A549 (cell line): ENCODE measurements around the gene SV2A. TPM values are rescaled to one million over a fixed set of nuclear protein-coding genes. Genes with fewer than 3 reads are reported as not detected.

Source experiments
- CBX8 ChIP-seq: fragments of 200-600 bp; sonication (generic); IDR thresholded peaks from 2 replicates; pipeline ENCODE4 v1.6.1; 2016
- CEBPB ChIP-seq, 2 experiments: fragments of >200 bp in 1 of 2; sonication (Bioruptor Twin) in 1 of 2; formaldehyde crosslinking in 1 of 2; IDR thresholded peaks; 2 replicates each; pipeline ENCODE4 v1.6.1; 2012 to 2016
- EHF ChIP-seq: fragments of 250-450 bp; sonication (Bioruptor Pico); IDR thresholded peaks from 2 replicates; pipeline ENCODE4 v1.5.0; 2020; ENCODE audit warnings: mild to moderate bottlenecking
- EP300 ChIP-seq, 2 experiments: fragments of >200 bp; sonication (Bioruptor Twin); formaldehyde crosslinking; IDR thresholded peaks; 2 replicates in 1 of 2; 3 replicates in 1 of 2; pipeline ENCODE4 v1.6.1; 2016 to 2017
- FOSB ChIP-seq: fragments of 250-450 bp; sonication (Bioruptor Pico); IDR thresholded peaks from 2 replicates; pipeline ENCODE4 v1.5.0; 2020; ENCODE audit warnings: mild to moderate bottlenecking, moderate library complexity
- FOSL2 ChIP-seq, 2 experiments: fragments of 450-650 bp in 1 of 2; fragments of >200 bp in 1 of 2; sonication (Bioruptor Twin) in 1 of 2; formaldehyde crosslinking; IDR thresholded peaks; 2 replicates each; pipeline versions ENCODE4 v1.5.0 to v1.6.1; 2016 to 2020; ENCODE audit warnings: mild to moderate bottlenecking in 1 of 2, moderate library complexity in 1 of 2
- FOXS1 ChIP-seq: fragments of 250-450 bp; sonication (Bioruptor Pico); IDR thresholded peaks from 2 replicates; pipeline ENCODE4 v1.5.0; 2020; ENCODE audit warnings: mild to moderate bottlenecking, moderate library complexity
- HDAC2 ChIP-seq: fragments of 200-600 bp; sonication (generic); IDR thresholded peaks from 2 replicates; pipeline ENCODE4 v1.6.1; 2016
- HOXB5 ChIP-seq: fragments of 250-450 bp; sonication (Bioruptor Pico); IDR thresholded peaks from 2 replicates; pipeline ENCODE4 v1.5.0; 2020; ENCODE audit warnings: mild to moderate bottlenecking, moderate library complexity
- JUN ChIP-seq, 2 experiments: fragments of >200 bp; sonication (Bioruptor Twin); formaldehyde crosslinking; IDR thresholded peaks; 2 replicates in 1 of 2; 3 replicates in 1 of 2; pipeline ENCODE4 v1.6.1; 2016 to 2017
- JUNB ChIP-seq: fragments of >200 bp; sonication (Bioruptor Twin); formaldehyde crosslinking; IDR thresholded peaks from 2 replicates; pipeline ENCODE4 v1.6.1; 2016
- KDM5A ChIP-seq: fragments of 200-600 bp; sonication (generic); IDR thresholded peaks from 2 replicates; pipeline ENCODE4 v1.6.1; 2016; ENCODE audit warnings: antibody characterized with exemption, mild to moderate bottlenecking
- MAX ChIP-seq: IDR thresholded peaks from 2 replicates; pipeline ENCODE4 v1.6.1; 2012
- MAZ ChIP-seq: fragments of 150-350 bp; IDR thresholded peaks from 2 replicates; pipeline ENCODE4 v1.6.1; 2014; ENCODE audit warnings: antibody characterized with exemption, low read depth, low read length, borderline replicate concordance
- NFE2L2 ChIP-seq: fragments of 150-350 bp; conservative IDR thresholded peaks from 2 replicates; pipeline ENCODE4 v1.6.1; 2014; ENCODE audit warnings: low read length
- NPAS2 ChIP-seq: fragments of 250-450 bp; sonication (Bioruptor Pico); IDR thresholded peaks from 2 replicates; pipeline ENCODE4 v1.8.0; 2022; ENCODE audit warnings: mild to moderate bottlenecking, moderate library complexity, borderline replicate concordance
- PHF8 ChIP-seq: fragments of 200-600 bp; sonication (generic); IDR thresholded peaks from 2 replicates; pipeline ENCODE4 v1.6.1; 2016; ENCODE audit warnings: low read depth, mild to moderate bottlenecking, antibody characterized with exemption, moderate library complexity, borderline replicate concordance
- RNF2 ChIP-seq: fragments of 200-600 bp; sonication (generic); IDR thresholded peaks from 2 replicates; pipeline ENCODE4 v1.6.1; 2016; ENCODE audit warnings: low read depth, mild to moderate bottlenecking, antibody characterized with exemption, moderate library complexity, borderline replicate concordance
- TFCP2L1 ChIP-seq: fragments of 250-450 bp; sonication (Bioruptor Pico); IDR thresholded peaks from 2 replicates; pipeline ENCODE4 v1.5.0; 2021; ENCODE audit warnings: mild to moderate bottlenecking
- ZNF302 ChIP-seq: fragments of 250-450 bp; sonication (Bioruptor Pico); IDR thresholded peaks from 2 replicates; pipeline ENCODE4 v1.9.0; 2021; ENCODE audit warnings: inconsistent platforms, mild to moderate bottlenecking, moderate library complexity
- ZSCAN20 ChIP-seq: fragments of 250-450 bp; sonication (Bioruptor Pico); IDR thresholded peaks from 2 replicates; pipeline ENCODE4 v1.8.0; 2022; ENCODE audit warnings: mild to moderate bottlenecking, moderate library complexity
- polyA plus RNA-seq, 4 experiments: library from polyadenylated mRNA; depleted of rRNA in 3 of 4; stranded (reverse); fragments of >200 nt; fragmentation: RNase III in 1 of 4; extraction: RNeasy Plus Mini Kit Qiagen cat#74134 plus additional on column Dnase treatment in 1 of 4; gene quantifications; 2 replicates in 3 of 4; 3 replicates in 1 of 4; pipeline ENCODE4 v1.2.3, GENCODE V29; 2011 to 2017
- TF ChIP-seq, protein P1 (sequence below): fragments of >200 bp; sonication (Bioruptor Twin); formaldehyde crosslinking; IDR thresholded peaks from 3 replicates; pipeline ENCODE4 v1.5.1; 2016
- TF ChIP-seq, protein P2 (sequence below): fragments of 450-650 bp; IDR thresholded peaks from 2 replicates; pipeline ENCODE4 v1.6.1; 2014; ENCODE audit warnings: antibody characterized with exemption
- TF ChIP-seq, protein P3 (sequence below): IDR thresholded peaks from 2 replicates; pipeline ENCODE4 v1.6.1; 2012
- TF ChIP-seq, protein P4 (sequence below): fragments of 250-450 bp; sonication (Bioruptor Pico); IDR thresholded peaks from 2 replicates; pipeline ENCODE4 v1.5.0; 2020; ENCODE audit warnings: low read depth, mild to moderate bottlenecking, moderate library complexity
- TF ChIP-seq, protein P5 (sequence below): fragments of >200 bp; sonication (Bioruptor Twin); formaldehyde crosslinking; IDR thresholded peaks from 3 replicates; pipeline ENCODE4 v1.6.1; 2016
- TF ChIP-seq, protein P6 (sequence below): fragments of 250-450 bp; sonication (Bioruptor Pico); IDR thresholded peaks from 2 replicates; pipeline ENCODE4 v1.5.0; 2021; ENCODE audit warnings: mild to moderate bottlenecking, moderate library complexity, borderline replicate concordance

Gene SV2A
- polyA plus RNA-seq, 2 of the 4 experiments (the other 2 are of a cell fraction): 0.05 to 0.13 TPM

GRCh38 chr1:149927563-149928400 is 10.1 kb upstream of the SV2A start, which contains the start of gene SF3B4 (continued):
- TF ChIP-seq, protein P1, sequence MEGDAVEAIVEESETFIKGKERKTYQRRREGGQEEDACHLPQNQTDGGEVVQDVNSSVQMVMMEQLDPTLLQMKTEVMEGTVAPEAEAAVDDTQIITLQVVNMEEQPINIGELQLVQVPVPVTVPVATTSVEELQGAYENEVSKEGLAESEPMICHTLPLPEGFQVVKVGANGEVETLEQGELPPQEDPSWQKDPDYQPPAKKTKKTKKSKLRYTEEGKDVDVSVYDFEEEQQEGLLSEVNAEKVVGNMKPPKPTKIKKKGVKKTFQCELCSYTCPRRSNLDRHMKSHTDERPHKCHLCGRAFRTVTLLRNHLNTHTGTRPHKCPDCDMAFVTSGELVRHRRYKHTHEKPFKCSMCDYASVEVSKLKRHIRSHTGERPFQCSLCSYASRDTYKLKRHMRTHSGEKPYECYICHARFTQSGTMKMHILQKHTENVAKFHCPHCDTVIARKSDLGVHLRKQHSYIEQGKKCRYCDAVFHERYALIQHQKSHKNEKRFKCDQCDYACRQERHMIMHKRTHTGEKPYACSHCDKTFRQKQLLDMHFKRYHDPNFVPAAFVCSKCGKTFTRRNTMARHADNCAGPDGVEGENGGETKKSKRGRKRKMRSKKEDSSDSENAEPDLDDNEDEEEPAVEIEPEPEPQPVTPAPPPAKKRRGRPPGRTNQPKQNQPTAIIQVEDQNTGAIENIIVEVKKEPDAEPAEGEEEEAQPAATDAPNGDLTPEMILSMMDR: no peak
- TF ChIP-seq, protein P2, sequence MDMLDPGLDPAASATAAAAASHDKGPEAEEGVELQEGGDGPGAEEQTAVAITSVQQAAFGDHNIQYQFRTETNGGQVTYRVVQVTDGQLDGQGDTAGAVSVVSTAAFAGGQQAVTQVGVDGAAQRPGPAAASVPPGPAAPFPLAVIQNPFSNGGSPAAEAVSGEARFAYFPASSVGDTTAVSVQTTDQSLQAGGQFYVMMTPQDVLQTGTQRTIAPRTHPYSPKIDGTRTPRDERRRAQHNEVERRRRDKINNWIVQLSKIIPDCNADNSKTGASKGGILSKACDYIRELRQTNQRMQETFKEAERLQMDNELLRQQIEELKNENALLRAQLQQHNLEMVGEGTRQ: 0 out of 2 replicates have a peak, but pooled peaks have one; percentile 3
- TF ChIP-seq CBX8 (no peak), ZSCAN20 (CRISPR knock-in tag) (no peak), MAX (peak; percentile 50), ZNF302 (no peak), MAZ (no peak), HOXB5 (CRISPR knock-in tag) (no peak), PHF8 (peak; percentile 38), CEBPB (IDR thresholded peaks at IDR 0.05) (peak in 1 of 2 experiments; percentile 16; a peak in 1 of 4 replicates), EP300 (IDR thresholded peaks at IDR 0.05) (no peak), TFCP2L1 (CRISPR knock-in tag) (no peak), FOSL2 (IDR thresholded peaks at IDR 0.05) (no peak), FOSL2 (CRISPR knock-in tag; IDR thresholded peaks at IDR 0.05) (peak; percentile 10; the same call in 1 of the 2 replicates), RNF2 (no peak), EHF (CRISPR knock-in tag) (no peak), NFE2L2 (no peak), FOSB (CRISPR knock-in tag) (peak; percentile 52; the same call in 1 of the 2 replicates), FOXS1 (no peak), JUN (IDR thresholded peaks at IDR 0.05) (peak; percentile 91 to 93; a peak in 4 of 5 replicates), HDAC2 (0 out of 2 replicates have a peak, but pooled peaks have one; percentile 23), NPAS2 (CRISPR knock-in tag) (no peak), KDM5A (peak; percentile 89), JUNB (no peak)
- TF ChIP-seq, protein P3, sequence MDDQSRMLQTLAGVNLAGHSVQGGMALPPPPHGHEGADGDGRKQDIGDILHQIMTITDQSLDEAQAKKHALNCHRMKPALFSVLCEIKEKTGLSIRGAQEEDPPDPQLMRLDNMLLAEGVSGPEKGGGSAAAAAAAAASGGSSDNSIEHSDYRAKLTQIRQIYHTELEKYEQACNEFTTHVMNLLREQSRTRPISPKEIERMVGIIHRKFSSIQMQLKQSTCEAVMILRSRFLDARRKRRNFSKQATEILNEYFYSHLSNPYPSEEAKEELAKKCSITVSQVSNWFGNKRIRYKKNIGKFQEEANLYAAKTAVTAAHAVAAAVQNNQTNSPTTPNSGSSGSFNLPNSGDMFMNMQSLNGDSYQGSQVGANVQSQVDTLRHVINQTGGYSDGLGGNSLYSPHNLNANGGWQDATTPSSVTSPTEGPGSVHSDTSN: 0 out of 2 replicates have a peak, but pooled peaks have one; percentile 45
- TF ChIP-seq, protein P4, sequence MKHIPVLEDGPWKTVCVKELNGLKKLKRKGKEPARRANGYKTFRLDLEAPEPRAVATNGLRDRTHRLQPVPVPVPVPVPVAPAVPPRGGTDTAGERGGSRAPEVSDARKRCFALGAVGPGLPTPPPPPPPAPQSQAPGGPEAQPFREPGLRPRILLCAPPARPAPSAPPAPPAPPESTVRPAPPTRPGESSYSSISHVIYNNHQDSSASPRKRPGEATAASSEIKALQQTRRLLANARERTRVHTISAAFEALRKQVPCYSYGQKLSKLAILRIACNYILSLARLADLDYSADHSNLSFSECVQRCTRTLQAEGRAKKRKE: no peak
- TF ChIP-seq, protein P5, sequence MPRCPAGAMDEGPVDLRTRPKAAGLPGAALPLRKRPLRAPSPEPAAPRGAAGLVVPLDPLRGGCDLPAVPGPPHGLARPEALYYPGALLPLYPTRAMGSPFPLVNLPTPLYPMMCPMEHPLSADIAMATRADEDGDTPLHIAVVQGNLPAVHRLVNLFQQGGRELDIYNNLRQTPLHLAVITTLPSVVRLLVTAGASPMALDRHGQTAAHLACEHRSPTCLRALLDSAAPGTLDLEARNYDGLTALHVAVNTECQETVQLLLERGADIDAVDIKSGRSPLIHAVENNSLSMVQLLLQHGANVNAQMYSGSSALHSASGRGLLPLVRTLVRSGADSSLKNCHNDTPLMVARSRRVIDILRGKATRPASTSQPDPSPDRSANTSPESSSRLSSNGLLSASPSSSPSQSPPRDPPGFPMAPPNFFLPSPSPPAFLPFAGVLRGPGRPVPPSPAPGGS: peak; percentile 93
- TF ChIP-seq, protein P6, sequence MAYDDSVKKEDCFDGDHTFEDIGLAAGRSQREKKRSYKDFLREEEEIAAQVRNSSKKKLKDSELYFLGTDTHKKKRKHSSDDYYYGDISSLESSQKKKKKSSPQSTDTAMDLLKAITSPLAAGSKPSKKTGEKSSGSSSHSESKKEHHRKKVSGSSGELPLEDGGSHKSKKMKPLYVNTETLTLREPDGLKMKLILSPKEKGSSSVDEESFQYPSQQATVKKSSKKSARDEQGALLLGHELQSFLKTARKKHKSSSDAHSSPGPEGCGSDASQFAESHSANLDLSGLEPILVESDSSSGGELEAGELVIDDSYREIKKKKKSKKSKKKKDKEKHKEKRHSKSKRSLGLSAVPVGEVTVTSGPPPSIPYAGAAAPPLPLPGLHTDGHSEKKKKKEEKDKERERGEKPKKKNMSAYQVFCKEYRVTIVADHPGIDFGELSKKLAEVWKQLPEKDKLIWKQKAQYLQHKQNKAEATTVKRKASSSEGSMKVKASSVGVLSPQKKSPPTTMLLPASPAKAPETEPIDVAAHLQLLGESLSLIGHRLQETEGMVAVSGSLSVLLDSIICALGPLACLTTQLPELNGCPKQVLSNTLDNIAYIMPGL: no peak
